HepG2 (cell line): ENCODE data around the gene ZNF684.

Experiments used
- HOXA7 ChIP-seq: sonication (generic); formaldehyde crosslinking; IDR thresholded peaks from 2 replicates; pipeline ENCODE4 v1.8.1; 2022; ENCODE audit warnings: mild to moderate bottlenecking, missing genetic modification reagents, moderate library complexity
- MAFG ChIP-seq: sonication (generic); formaldehyde crosslinking; IDR thresholded peaks from 2 replicates; pipeline ENCODE4 v1.5.1; 2020; ENCODE audit warnings: mild to moderate bottlenecking, missing genetic modification reagents
- MZF1 ChIP-seq: sonication (generic); formaldehyde crosslinking; IDR thresholded peaks from 2 replicates; pipeline ENCODE4 v1.8.1; 2023; ENCODE audit warnings: mild to moderate bottlenecking, missing genetic modification reagents, borderline replicate concordance
- NPAS2 ChIP-seq: sonication (generic); formaldehyde crosslinking; IDR thresholded peaks from 2 replicates; pipeline ENCODE4 v1.8.0; 2022; ENCODE audit warnings: mild to moderate bottlenecking, missing genetic modification reagents, borderline replicate concordance
- PHB2 ChIP-seq: fragments of 450-650 bp; IDR thresholded peaks from 2 replicates; pipeline ENCODE4 v1.6.1; 2018; ENCODE audit not compliant: partially characterized antibody
- POLR2A ChIP-seq, 2 experiments: IDR thresholded peaks; 2 replicates each; pipeline ENCODE4 v1.6.1; 2011; ENCODE audit warnings: low read depth in 2 of 2, low read length in 2 of 2, mild to moderate bottlenecking in 1 of 2, moderate library complexity in 1 of 2; ENCODE audit not compliant: insufficient read depth in 1 of 2
- TBP ChIP-seq: sonication (generic); formaldehyde crosslinking; IDR thresholded peaks from 2 replicates; pipeline ENCODE4 v1.5.0; 2020; ENCODE audit warnings: missing genetic modification reagents
- TOE1 ChIP-seq: sonication (generic); formaldehyde crosslinking; IDR thresholded peaks from 2 replicates; pipeline ENCODE4 v1.4.0; 2020; ENCODE audit warnings: mild to moderate bottlenecking, missing genetic modification reagents
- ZKSCAN8 ChIP-seq: IDR thresholded peaks from 2 replicates; pipeline ENCODE4 v1.6.1; 2016; ENCODE audit warnings: borderline replicate concordance, missing genetic modification reagents, missing compliant biosample characterization
- TF ChIP-seq, protein P1 (sequence below): sonication (generic); formaldehyde crosslinking; IDR thresholded peaks from 2 replicates; pipeline ENCODE4 v1.9.0; 2021; ENCODE audit warnings: missing genetic modification reagents, borderline replicate concordance
- TF ChIP-seq, protein P2 (sequence below): sonication (generic); formaldehyde crosslinking; IDR thresholded peaks from 2 replicates; pipeline ENCODE4 v1.4.0; 2020; ENCODE audit warnings: missing genetic modification reagents

DNA sequence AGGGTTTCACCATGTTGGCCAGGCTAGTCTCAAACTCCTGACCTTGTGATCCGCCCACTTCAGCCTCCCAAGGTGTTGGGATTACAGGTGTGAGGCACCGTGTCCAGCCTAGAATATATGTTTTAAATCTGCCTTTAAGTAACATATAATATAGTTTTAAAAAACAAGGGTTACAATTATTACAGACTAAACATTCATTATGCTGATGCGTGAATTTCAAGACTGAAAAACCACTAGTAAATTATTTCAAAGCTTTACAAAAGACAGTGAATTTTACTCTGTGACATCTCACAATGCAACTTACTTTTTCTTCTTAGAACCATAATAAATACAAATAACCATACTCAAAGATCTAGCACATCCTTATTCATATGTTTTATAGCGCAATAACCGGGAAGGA lies 24.7 kb downstream of the ZNF684 start:
- TF ChIP-seq TBP (CRISPR knock-in tag): no peak
- no peak for TF ChIP-seq PHB2
- no peak for TF ChIP-seq POLR2A (IDR thresholded peaks at IDR 0.05; ENCODE audit: insufficient read depth in 1 of 2, low read depth in 2 of 2, low read length in 2 of 2)
- TF ChIP-seq MZF1 (CRISPR knock-in tag): no peak
- TF ChIP-seq NPAS2 (CRISPR knock-in tag): no peak
- TF ChIP-seq, protein P1, sequence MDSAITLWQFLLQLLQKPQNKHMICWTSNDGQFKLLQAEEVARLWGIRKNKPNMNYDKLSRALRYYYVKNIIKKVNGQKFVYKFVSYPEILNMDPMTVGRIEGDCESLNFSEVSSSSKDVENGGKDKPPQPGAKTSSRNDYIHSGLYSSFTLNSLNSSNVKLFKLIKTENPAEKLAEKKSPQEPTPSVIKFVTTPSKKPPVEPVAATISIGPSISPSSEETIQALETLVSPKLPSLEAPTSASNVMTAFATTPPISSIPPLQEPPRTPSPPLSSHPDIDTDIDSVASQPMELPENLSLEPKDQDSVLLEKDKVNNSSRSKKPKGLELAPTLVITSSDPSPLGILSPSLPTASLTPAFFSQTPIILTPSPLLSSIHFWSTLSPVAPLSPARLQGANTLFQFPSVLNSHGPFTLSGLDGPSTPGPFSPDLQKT (CRISPR knock-in tag): no peak
- no peak for TF ChIP-seq ZKSCAN8 (CRISPR knock-in tag)
- TF ChIP-seq, protein P2, sequence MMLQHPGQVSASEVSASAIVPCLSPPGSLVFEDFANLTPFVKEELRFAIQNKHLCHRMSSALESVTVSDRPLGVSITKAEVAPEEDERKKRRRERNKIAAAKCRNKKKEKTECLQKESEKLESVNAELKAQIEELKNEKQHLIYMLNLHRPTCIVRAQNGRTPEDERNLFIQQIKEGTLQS (CRISPR knock-in tag): no peak
- TF ChIP-seq TOE1 (CRISPR knock-in tag): no peak
- TF ChIP-seq MAFG: no peak
- TF ChIP-seq HOXA7: no peak
